Erythroblast (primary cell): Measurements from ENCODE around the gene PALLD.

ENCODE experiments used
- DNase-seq, 2 experiments: peaks; one replicate each; lab custom pipeline; 2025; lab: John Stamatoyannopoulos, UW
- GATA1 ChIP-seq: IDR thresholded peaks from 2 replicates; pipeline ENCODE4 v1.6.1; 2011; ENCODE audit warnings: low read depth, mild to moderate bottlenecking, control low read depth, low read length, moderate library complexity
- POLR2A ChIP-seq: IDR thresholded peaks from 2 replicates; pipeline ENCODE4 v1.6.1; 2011; ENCODE audit warnings: mild to moderate bottlenecking, low read length

Gene PALLD

DNA sequence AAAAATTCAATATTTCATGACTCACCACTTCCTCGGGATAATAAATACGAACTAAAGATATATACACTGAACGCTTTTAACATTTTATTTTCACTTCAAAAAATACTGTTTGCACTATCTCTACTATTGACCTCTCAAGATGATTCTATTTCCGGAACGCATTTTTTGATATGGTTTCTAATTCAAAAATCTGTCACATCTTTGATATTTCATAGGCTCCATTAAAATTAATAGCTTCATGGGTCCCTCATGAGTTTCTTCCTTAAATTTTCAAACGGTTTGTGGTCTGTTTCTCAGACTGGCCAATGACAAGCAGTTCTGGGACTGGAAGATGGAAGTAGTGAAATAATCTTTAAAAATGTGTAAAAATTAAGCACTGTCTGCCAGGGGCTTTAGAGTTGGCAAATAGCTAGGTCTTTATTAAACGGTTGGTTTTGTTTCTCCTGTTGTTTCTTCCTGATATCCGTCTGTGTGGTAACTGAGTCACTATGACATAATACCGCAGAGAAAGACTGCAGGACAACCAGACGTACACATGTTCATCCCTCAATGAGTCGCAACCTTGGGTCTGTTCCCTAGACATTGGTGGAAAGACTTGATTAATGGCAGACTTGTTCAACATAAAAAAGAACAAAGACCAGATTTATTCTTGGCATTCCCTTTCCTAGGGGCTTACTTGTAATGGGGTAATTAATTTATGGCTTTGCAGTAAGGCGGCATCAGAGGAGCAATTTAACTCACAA lies 133.8 kb downstream of the PALLD start:
- no peak for TF ChIP-seq GATA1
- TF ChIP-seq POLR2A: no peak
- DNase-seq: no peak

DNA sequence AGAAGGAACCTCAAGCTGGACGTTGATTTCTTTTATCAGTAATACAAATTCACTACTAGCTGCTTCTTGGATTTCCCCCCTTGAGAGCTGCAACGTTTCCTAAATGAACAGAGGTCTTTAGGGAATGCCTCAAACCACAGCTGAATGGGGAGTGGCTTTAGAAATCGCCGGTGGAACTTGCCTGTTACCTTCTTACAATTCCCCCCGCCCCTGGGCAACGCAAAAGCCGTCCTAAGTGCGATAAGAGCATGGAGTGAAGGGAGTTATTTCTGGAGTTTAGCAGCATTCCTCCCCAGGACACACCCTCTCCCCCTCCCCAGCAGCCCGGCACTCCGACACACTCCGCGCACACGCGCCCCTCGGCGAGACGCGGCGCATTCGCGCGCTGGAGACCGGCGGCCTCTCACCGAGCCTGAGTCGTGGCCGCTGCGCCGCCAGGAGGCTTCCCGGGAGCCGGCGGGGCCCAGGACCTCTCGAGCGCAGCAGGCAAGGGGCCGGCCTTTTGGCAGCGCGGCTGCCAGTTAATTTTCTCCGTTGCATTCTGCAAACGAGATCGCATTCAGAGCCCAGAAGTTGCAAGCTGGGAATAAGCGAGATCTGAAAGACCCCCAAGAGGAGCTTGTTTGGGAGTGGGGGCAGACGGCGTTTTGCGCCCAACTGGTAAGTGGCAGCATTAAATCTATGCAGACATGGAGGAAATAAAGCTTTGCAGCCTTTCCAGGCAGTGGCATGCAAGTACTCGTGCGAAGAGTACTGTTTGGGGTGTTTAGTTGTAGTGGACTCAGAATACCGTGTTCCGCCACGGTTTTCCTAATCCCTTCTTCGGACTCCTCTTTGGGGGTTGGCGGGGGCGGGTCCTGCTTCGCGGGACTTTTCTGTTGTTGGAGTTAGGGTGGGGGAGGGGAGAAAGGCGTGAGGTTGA lies 134.7 kb downstream of the PALLD start:
- TF ChIP-seq POLR2A (no peak), GATA1 (no peak)
- peak; percentile 11 to 18 for DNase-seq

DNA sequence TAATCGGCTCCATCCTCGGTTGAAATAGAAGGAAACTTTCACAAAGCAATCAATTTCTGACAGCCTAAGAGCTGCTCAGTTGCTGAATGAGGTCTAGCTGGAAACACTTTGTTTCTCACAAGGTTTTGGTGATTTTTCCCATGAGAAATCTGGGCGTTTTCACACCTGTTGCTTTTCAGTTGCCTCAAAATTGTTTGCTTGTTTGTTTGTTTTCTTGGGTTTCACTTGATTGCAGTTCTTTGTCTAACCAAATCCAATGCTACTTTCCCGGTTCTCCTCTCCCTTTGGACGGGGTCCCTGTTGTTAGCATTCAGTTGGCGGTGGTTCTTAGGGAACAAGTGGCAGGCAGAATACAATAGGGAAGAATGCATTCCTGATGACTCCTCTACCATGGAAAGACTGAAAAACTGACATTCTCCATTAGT lies 135.5 kb downstream of the PALLD start:
- no peak for DNase-seq
- no peak for TF ChIP-seq POLR2A
- no peak for TF ChIP-seq GATA1

DNA sequence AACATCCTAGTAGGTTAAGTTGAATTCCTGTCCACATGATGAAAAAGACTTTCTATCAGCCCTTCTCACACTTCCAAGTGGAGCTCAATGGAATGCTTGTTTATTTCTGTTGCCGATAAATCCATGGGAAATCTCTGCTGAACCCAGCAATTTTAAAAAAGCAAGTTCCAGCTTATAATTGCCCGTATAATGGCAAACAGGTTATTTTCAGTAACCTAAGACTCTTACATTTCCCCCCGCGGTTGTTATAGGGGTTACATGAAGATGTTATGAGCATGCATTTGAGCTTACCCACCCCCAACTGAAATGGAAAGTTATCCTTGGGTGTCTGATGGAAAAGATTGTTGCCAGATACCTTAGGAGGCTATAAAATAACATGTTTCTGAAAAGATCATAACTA lies 136.2 kb downstream of the PALLD start:
- TF ChIP-seq GATA1: no peak
- no peak for TF ChIP-seq POLR2A
- no peak for DNase-seq

DNA sequence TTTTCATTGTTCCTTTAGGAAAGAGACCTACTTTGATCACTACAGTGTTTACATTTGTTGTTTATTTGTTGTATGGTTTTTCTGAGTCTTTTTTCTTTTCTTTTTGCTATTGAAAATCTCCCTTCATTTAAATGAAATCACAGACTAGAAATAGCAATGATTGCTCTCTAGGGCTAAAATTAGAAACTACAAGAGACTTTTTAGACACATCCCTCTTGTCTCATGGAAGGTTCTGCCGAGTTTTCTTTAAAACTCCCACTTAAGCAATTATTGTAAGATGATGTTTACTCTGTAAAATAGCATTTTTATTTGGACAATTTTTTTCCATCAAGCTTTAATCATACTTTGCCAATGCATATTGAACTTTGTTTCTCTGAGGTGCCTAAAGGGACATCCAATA lies 136.6 kb downstream of the PALLD start:
- TF ChIP-seq POLR2A (no peak), GATA1 (no peak)
- DNase-seq: no peak

DNA sequence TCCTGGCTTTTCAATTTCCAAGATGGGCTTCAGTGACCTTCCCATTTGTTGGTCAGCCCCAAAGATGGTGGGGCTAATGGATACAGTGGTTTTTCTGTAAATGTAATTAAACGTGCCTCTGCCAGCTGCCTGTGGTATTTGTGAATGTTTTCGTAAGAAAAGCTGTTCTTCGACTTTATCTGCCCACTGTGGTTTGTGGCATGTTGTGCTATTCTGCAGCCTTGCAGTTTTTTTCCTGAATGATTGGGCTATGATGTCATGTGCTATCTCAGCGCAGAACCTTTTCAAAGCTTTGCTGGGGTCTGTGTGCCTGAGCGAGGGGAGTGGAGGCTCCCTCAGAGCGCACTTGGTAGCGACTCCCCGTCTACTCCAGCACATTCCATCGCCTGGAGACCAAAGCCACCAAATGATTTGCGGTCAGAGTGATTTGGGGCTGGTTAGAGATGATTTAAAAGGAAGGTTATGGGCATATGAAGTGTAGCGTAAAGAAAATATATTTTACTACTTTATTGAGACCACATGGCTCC lies 137.5 kb downstream of the PALLD start:
- no peak for DNase-seq
- TF ChIP-seq GATA1 (no peak), POLR2A (no peak)

DNA sequence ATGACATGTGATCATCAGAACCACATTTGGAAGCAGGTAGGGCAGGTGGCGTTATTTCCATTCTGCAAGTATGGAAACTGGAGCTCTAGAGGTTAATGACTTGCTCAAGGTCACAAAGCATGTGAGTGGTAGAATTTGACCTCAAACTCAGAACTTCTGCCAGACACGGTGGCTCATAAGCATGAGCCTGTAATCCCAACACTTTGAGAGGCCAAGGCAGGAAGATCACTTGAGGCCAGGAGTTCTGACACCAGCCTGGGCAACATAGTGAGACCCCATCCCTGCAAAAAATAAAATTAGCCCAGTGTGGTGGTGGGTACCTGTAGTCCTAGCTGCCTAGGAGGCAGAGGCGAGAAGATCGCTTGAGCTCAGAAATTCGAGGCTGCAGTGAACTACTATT lies 139.2 kb downstream of the PALLD start:
- TF ChIP-seq GATA1 (no peak), POLR2A (no peak)
- DNase-seq: no peak

DNA sequence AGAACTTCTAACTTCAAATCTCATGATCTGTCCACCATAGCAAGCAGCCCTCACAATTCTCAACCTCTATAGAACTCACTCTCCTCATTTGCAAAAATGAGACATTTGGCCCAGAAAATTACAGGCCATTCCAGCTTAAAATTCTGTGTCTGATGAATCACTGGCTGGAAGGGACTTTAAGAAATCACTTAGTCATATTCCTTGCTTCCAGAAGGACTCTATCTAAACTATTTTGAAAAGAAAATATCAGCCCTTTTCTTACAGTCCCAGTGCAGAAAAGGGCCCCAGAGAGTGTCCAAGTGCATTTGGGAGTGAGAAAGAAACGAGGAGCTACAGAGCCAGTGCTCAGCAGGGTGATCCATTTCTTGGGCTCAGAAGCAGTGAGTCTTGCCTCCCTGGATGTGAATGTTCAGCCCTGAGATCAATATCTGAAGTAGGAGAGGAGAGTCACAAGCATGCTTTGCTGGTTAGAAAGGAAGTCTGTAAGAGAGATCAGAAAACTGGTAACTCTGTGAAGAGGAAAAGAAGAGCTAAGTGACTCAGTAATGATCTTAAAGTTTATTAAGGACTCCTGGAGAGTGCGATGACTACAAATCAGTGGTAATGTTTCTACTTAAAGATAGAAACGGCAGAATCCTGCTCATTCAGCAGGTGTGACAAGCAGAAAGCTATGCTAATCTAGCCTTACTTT lies 139.8 kb downstream of the PALLD start:
- TF ChIP-seq GATA1: no peak
- TF ChIP-seq POLR2A: no peak
- no peak for DNase-seq

DNA sequence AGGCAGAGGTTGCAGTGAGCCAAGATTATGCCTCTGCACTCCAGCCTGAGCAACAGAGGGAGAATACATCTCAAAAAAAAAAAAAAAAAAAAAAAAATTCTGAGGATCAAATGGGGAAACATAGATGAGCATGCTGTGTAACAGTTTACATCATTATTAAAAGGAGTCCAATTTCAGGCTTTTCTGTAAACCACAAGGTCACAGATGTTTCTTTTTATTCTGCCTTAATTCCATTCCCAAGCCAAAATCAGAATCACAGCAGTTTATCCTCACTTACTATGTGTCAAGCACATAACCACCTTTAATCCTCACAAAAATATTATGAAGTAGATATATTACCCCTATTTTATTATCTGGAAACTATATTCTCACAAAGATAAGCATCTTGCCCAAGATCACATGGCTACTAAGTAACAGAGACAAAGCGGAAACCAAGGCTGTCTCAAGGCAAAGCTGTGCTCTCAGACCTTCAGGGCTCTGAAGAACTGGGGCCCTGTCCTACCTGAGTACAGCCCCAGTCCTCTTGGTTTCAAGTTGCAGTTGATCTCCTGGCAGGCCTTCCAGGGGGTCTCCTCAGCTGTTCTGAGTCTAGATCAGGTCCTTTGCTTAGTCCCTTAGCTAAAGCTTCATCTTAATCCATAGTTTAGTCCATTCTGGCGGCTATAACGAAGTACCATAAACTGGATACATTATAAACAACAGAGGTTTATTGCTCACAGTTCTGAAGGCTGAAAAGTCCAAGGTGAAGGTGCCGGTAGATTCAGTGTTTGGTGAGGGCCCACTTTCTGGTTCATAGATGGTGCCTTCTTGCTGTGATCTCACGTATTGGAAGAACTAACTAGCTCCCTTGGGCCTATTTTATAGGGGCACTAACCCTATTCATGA lies 141.3 kb downstream of the PALLD start:
- no peak for DNase-seq
- no peak for TF ChIP-seq GATA1
- no peak for TF ChIP-seq POLR2A

DNA sequence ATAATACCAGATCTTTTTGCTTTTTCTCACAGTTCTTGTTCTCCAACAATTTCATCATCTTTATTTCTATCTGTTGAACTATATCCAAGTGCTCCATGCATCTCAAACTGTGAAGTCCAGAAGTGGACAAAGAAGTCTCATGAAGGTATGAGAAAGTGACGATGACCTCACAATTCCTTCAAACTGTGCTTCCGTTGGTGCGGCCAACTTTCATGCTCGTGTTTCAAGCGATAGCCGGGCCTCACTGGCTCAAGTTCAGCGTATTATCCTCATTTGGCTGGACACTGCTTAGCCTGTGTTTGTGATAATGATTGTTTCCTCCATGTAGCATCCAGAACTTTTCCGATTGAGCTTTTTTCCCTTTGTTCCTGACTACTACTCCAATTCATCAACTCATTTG lies 143.1 kb downstream of the PALLD start:
- TF ChIP-seq GATA1 (no peak), POLR2A (no peak)
- no peak for DNase-seq

DNA sequence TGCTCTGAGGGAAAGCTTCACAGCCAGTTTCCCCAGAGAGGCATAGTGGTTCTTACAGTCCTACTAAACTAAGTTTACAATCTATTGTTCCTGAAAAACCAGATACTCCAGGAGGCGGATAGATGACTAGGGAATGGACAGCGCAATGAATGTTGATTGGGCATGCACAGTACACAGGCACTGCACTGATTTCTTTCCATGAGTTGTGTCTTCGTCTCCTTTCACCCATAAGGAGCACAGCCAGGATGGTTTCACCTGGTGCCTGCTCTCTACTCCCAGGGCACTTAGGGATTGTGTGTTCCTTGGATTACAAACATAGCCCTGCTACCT lies 144.9 kb downstream of the PALLD start:
- TF ChIP-seq POLR2A: no peak
- no peak for TF ChIP-seq GATA1
- DNase-seq: no peak

DNA sequence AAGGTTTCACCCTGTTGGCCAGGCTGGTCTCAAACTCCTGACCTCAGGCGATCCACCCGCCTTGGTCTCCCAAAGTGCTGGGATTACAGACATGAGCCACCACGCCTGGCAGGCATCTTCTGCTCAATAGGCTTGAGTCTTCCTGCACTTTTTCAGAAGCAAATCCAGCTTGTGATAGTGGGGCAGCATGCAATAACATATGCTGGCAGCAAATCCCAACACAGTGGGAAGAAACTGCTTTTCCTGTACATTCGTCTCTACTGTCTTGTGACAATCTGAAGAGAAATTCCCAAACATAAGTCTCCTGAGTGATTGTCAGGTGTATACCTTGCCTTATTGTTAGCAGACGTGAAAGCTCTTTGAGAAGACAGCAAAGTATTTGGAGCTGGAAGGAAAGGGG lies 145.7 kb downstream of the PALLD start:
- DNase-seq: no peak
- TF ChIP-seq GATA1: no peak
